Measurements from ENCODE around the gene NCLN.
"Not testable (repeated sequence)": the region's sequence is repeated elsewhere in the genome, so short reads cannot be mapped to it uniquely, and the experiment has no call there.

- TF ChIP-seq ZFX (IDR thresholded peaks at IDR 0.05); CTCF (conservative IDR thresholded peaks at IDR 0.05): not testable (repeated sequence)
Observed at GRCh38 chr19:3202895-3203294, 17.2 kb downstream of the NCLN start.

Measured in C4-2B (cell line).